OCI-LY1 (cell line): ENCODE data around the gene FAM222A.
A peak's percentile ranks its signal among the peaks of the same experiment; 100 is the strongest.

Source experiments
- H2AFZ ChIP-seq: fragments of 200-600 bp; sonication (generic), shearing (Covaris generic); 2 replicates; pipeline ENCODE4 v1.6.0; 2014; ENCODE audit warnings: antibody characterized with exemption, mild to moderate bottlenecking, low read length
- H3F3A ChIP-seq: fragments of 200-600 bp; sonication (generic), shearing (Covaris generic); 2 replicates; pipeline ENCODE4 v1.6.0; 2014; ENCODE audit warnings: mild to moderate bottlenecking, antibody characterized with exemption, low read length, moderate library complexity; ENCODE audit not compliant: insufficient read depth
- H3K27ac ChIP-seq: fragments of 200-600 bp; sonication (generic); 2 replicates; pipeline ENCODE4 v1.5.1; 2014; ENCODE audit warnings: low read length, mixed run types, mild to moderate bottlenecking, low read depth; ENCODE audit not compliant: poor library complexity, severe bottlenecking
- H3K27me3 ChIP-seq: fragments of 200-600 bp; sonication (generic); 2 replicates; pipeline ENCODE4 v1.6.0; 2014; ENCODE audit warnings: antibody characterized with exemption, mild to moderate bottlenecking, low read length, moderate library complexity; ENCODE audit not compliant: insufficient read depth
- H3K36me3 ChIP-seq: fragments of 200-600 bp; sonication (generic); 2 replicates; pipeline ENCODE4 v1.6.1; 2014; ENCODE audit warnings: mild to moderate bottlenecking, antibody characterized with exemption, low read length, moderate library complexity, mixed read lengths; ENCODE audit not compliant: insufficient read depth
- H3K4me1 ChIP-seq: fragments of 200-600 bp; sonication (generic); 2 replicates; pipeline ENCODE4 v1.5.1; 2014; ENCODE audit warnings: mild to moderate bottlenecking, low read length, moderate library complexity; ENCODE audit not compliant: insufficient read depth, severe bottlenecking
- H3K4me2 ChIP-seq: fragments of 200-600 bp; sonication (generic), shearing (Covaris generic); 2 replicates; pipeline ENCODE4 v1.6.1; 2014; ENCODE audit warnings: low read length
- H3K4me3 ChIP-seq: fragments of 200-600 bp; sonication (generic); 2 replicates; pipeline ENCODE4 v1.5.1; 2014; ENCODE audit warnings: low read length, low read depth, mild to moderate bottlenecking, mixed read lengths; ENCODE audit not compliant: poor library complexity, severe bottlenecking
- H3K79me2 ChIP-seq: fragments of 200-600 bp; shearing (Covaris generic); 2 replicates; pipeline ENCODE4 v1.6.1; 2016; ENCODE audit warnings: mixed run types, low read length, mixed read lengths; ENCODE audit not compliant: insufficient read depth
- H3K9ac ChIP-seq: fragments of 200-600 bp; sonication (generic), shearing (Covaris generic); 2 replicates; pipeline ENCODE4 v1.6.1; 2014; ENCODE audit warnings: mild to moderate bottlenecking, low read length, mixed read lengths
- H3K9me2 ChIP-seq: fragments of 200-600 bp; sonication (generic), shearing (Covaris generic); 2 replicates; pipeline ENCODE4 v1.6.1; 2014; ENCODE audit warnings: low read depth, mild to moderate bottlenecking, low read length, mixed read lengths
- H3K9me3 ChIP-seq: fragments of 200-600 bp; shearing (Covaris generic); 2 replicates; pipeline ENCODE4 v1.6.1; 2014; ENCODE audit warnings: low read length, mixed read lengths
- H4K20me1 ChIP-seq: fragments of 200-600 bp; sonication (generic), shearing (Covaris generic); 2 replicates; pipeline ENCODE4 v1.6.0; 2016; ENCODE audit warnings: mild to moderate bottlenecking, low read length; ENCODE audit not compliant: insufficient read depth
- CTCF ChIP-seq: fragments of 200-600 bp; sonication (generic), shearing (Covaris generic); IDR thresholded peaks from 2 replicates; pipeline ENCODE4 v1.5.1; 2017; ENCODE audit warnings: mild to moderate bottlenecking, antibody characterized with exemption, low read length, moderate library complexity, mixed read lengths
- EZH2 ChIP-seq: fragments of 200-600 bp; sonication (generic), shearing (Covaris generic); IDR thresholded peaks from 2 replicates; pipeline ENCODE4 v1.8.0; 2017; ENCODE audit warnings: borderline replicate concordance, mixed run types, mild to moderate bottlenecking, antibody characterized with exemption, low read length, moderate library complexity, mixed read lengths

FAM222A gene

GRCh38 chr12:109714141-109714912 is 702 bp downstream of the FAM222A start:
- Histone ChIP-seq H3K27me3 (no peaks in the 10 kb centered on the region), H3F3A (no peaks in the 10 kb centered on the region), H2AFZ (no peak overlapping the region), H3K79me2 (no peaks in the 10 kb centered on the region), H3K36me3 (no peaks in the 10 kb centered on the region), H3K4me2 (peak overlapping the region; percentile 61), H3K9me2 (no peaks in the 10 kb centered on the region), H4K20me1 (no peaks in the 10 kb centered on the region), H3K4me1 (peaks cover 2% of the 10 kb centered on the region), H3K9ac (peak overlapping the region; percentile 46; the same call in 1 of the 2 replicates), H3K27ac (no peak overlapping the region), H3K9me3 (no peaks in the 10 kb centered on the region), H3K4me3 (peak overlapping the region; percentile 62)
- no peak for TF ChIP-seq EZH2
- 0 out of 2 replicates have a peak, but pooled peaks have one; percentile 5 for TF ChIP-seq CTCF

GRCh38 chr12:109714913-109715244 is 1.3 kb downstream of the FAM222A start:
- no peaks in the 10 kb centered on the region for H3K79me2 ChIP-seq
- no peaks in the 10 kb centered on the region for H3K9me2 ChIP-seq
- H3K36me3 ChIP-seq = no peaks in the 10 kb centered on the region
- H3K27ac ChIP-seq = no peak overlapping the region
- peak overlapping the region; percentile 61 for H3K4me2 ChIP-seq
- TF ChIP-seq EZH2 (no peak), CTCF (no peak)
- H3K9ac ChIP-seq = no peak overlapping the region
- H3K9me3 ChIP-seq = no peaks in the 10 kb centered on the region
- H3K4me1 ChIP-seq = peaks cover 2% of the 10 kb centered on the region
- H3K27me3 ChIP-seq = no peaks in the 10 kb centered on the region
- peak overlapping the region; percentile 62 for H3K4me3 ChIP-seq
- no peaks in the 10 kb centered on the region for H3F3A ChIP-seq
- no peaks in the 10 kb centered on the region for H4K20me1 ChIP-seq
- no peak overlapping the region for H2AFZ ChIP-seq

GRCh38 chr12:109715310-109716091 is 1.9 kb downstream of the FAM222A start:
- Histone ChIP-seq H3K4me1 (peaks cover 2% of the 10 kb centered on the region), H2AFZ (no peak overlapping the region), H3K9me2 (no peaks in the 10 kb centered on the region), H3K9me3 (no peaks in the 10 kb centered on the region), H3K4me3 (no peak overlapping the region), H3K36me3 (no peaks in the 10 kb centered on the region), H3K27ac (no peak overlapping the region), H3K27me3 (no peaks in the 10 kb centered on the region), H3K79me2 (no peaks in the 10 kb centered on the region), H3K4me2 (no peak overlapping the region), H3F3A (no peaks in the 10 kb centered on the region), H4K20me1 (no peaks in the 10 kb centered on the region), H3K9ac (no peak overlapping the region)
- no peak for TF ChIP-seq CTCF
- no peak for TF ChIP-seq EZH2
